AG20443 (cell line): ENCODE results near the gene SERF2.
"Not testable (repeated sequence)": the region's sequence is repeated elsewhere in the genome, so short reads cannot be mapped to it uniquely, and the experiment has no call there.

Source experiments
- DNase-seq: peaks from one replicate; pipeline ENCODE4 v3.0.0; 2012; ENCODE audit warnings: low spot score, mixed read lengths

SERF2 gene

GRCh38 chr15:43791993-43792760 lies at the start of gene SERF2:
Gene SERF2, plus strand, starts transcription at chr15:43792320. Its CDS starts 57 bp downstream, at chr15:43792377.
- DNase-seq = peak; percentile 99

DNA sequence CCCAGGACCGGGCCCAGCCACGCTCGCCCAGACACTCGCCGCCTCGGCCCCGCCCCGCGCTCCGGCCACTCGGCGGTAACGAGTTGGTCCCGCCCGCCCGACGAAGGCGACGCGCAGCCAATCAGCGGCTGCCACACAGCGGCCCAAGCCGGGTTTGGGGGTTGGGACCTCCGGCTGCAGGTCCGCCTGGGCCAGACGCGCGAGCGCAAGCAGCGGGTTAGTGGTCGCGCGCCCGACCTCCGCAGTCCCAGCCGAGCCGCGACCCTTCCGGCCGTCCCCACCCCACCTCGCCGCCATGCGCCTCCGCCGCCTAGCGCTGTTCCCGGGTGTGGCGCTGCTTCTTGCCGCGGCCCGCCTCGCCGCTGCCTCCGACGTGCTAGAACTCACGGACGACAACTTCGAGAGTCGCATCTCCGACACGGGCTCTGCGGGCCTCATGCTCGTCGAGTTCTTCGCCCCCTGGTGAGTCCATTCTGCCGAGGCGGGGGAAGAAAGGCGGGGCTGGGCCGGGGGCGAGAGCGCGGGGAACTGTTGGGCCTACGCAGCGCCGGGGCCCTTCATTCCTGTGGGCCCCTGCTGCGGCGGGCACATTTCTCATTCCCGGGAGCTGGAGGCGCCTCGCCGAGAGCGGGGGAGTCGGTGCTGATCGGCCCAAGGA lies 45.7 kb upstream of the SERF2 start, which contains the start of gene PDIA3:
PDIA3 (plus strand) TSS at position 194 of the 658 bp plus-strand sequence; CDS start at position 296, 102 bp downstream.
- peak; percentile 97 for DNase-seq

DNA sequence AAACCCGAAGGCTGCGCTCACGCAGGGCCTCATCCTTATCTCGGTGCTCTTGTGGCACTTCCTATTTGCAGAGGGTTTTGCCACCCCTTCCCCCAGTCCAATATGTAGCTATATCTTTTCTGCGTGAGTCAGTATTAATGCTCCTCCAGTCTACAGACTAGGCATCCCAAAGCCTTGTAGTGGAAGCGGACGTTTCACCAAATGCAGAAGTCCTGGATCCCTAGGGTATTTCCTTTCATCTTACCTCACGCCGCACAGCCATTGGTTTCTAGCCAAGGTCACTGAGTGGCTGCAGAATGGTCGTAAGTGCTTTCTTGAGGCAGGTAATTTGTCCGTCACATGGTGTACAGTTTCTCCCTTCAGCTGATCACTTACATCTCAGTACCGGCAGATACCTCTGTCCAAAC lies 45.2 kb upstream of the SERF2 start:
- DNase-seq = not testable (repeated sequence)

DNA sequence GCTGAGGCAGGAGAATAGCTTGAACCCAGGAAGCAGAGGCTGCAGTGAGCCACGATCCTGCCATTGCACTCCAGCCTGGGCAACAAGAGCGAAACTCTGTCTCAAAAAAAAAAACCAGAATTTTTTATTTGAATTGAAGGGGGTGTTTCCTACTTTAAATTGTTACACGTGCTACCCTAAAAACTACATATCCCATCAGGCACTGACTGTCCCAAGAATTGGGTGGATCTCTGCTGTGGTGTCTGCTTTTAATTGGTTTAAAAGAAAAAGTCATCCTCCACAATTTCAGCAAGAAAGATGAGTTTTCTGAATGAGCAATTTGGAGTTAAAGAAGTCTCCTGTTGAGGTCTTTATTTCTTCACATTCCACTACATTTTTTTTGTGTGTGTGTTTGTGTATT lies 43.7 kb upstream of the SERF2 start:
- DNase-seq = peak; percentile 51

DNA sequence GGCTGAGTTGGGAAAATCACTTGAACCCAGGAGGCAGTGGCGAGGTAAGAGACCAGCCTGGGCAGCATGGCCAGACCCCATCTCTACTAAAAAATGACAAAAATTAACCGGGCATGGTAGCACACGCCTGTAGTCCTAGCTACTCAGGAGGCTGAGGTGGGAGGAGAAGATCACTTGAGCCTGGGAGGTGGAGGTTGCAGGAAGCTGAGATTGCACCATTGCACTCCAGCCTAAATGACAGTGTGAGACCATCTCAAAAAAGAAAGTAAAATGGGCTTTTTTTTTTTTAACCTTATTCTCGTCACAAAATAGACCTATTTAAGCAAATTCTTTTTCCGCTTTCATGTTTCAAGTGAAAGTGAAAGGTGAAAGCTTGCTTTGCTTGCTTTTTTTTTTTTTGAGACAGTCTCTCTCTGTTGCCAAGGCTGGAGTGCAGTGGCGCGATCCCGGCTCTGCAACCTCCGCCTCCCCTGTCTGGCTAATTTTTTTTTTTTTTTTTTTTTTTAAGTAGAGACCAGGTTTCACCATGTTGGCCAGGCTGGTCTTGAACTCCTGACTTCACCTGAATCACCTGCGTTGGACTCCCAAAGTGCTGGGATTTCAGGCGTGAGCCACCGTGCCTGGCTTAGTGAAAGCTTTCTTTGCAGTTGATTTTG lies 42.3 kb upstream of the SERF2 start:
- DNase-seq = no peak

GRCh38 chr15:43751885-43752284 lies 40.2 kb upstream of the SERF2 start:
- DNase-seq = no peak

DNA sequence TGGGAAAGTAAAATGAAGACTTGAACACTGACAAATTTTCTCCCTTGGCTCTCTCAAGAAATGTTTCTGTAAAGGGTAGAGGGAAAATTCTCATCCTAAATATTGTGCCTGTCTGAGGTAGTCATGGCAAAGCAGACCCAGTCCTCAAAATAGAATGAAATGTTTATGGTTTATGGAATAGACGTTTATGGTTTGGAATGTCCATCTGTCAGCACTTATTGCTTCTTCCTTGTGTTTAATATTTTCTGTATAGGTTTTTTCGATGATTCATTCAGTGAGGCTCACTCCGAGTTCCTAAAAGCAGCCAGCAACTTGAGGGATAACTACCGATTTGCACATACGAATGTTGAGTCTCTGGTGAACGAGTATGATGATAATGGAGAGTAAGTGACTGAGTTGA lies 29.3 kb upstream of the SERF2 start:
- no peak for DNase-seq

DNA sequence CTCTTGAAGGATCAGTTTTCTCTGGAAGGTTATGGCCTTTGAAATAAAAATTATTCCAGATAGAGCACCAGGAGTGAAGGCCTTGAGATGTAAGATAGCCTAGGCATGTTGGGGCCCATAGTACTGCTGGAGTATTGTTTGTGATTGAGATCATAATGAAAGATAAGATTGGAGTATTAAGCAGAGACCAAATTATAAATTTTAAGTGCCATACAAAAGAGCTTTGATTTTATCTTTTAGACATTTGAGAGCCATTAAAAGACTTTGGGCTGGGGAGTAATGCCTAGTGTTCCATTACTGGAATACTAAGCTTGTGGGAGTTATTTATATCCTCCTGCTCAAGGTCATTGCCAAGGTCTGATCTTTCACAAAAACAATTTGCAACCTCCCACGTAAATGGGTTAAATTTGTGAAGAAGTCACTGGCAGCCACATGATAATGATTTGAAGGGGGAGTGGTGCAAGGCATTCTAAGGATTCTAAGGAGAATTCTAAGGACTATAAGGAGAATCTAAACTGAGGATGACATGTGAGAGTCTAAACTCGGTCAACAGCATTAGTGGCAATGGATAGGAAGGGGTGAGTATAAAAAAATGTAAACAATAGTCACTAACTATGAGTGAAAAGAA lies 28.2 kb upstream of the SERF2 start:
- DNase-seq = no peak

- DNase-seq = peak; percentile 76
These were observed 22.4 kb upstream of the SERF2 start for GRCh38 chr15:43769584-43770228.

GRCh38 chr15:43771816-43772215 lies 20.3 kb upstream of the SERF2 start:
- no peak for DNase-seq

DNA sequence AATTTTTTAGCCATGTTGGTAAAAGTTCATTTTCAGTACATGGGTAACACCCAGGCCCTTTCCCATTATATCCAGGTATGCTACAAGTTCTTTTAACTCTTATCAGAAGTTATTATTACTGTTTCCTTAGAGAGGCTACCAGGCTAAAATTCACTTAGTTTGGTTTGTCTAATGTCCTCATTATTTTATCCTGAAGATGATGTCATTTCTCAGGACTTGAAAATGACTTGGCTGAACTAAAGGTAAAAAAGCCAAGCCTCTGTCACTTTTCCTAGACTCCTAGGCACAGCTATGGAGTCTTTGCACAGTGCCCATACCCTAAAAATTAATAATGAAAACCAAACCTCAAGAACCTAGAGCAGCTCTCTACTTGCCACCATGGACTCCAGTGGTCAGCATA lies 19.5 kb upstream of the SERF2 start:
- no peak for DNase-seq

DNA sequence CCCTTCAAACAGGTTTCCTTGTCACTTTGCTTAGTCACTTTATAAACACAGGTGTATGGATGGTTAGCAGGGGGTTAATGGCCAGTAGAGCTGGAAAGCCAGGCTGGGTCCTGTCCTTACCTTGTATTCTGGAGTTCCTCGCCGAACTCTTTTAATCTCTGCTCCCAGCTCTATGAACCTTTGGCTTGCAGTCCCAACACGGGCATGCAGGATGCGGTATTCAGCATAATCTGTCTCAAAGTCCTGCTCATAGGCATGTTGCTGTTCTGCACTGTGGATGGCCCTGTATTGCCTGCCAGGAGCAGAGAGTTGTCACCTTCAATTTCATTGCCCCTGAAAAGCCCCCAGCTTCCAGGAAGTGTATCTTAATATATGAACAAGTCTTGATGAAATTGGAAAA lies 18.1 kb upstream of the SERF2 start:
- no peak for DNase-seq

DNA sequence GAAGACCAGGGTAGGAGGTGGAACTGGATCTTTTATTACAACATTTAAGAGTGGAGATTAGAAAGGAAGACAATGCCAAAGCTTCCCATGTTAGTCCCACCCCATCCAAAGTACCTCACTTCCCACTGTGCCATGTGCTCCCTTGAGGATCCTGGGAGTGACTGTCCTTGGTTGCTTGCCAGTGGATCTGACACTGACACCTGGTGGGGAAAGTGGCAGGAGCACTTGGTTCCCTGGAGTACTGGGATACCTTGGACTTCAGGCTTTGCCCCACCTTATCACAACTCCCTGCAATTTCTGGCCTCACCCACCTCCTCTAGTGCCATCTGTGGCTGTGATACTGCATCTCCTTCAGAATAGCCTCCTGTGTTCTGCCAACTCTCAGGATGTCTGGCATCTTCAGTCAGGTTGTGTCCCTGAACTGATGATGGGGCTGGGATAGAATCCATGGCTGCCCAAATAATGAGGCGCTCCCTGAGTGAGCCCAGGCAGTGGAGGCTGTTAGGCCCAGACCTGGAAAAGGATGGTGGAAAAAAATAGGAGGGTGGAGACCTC lies 16.6 kb upstream of the SERF2 start:
- DNase-seq = peak; percentile 24

DNA sequence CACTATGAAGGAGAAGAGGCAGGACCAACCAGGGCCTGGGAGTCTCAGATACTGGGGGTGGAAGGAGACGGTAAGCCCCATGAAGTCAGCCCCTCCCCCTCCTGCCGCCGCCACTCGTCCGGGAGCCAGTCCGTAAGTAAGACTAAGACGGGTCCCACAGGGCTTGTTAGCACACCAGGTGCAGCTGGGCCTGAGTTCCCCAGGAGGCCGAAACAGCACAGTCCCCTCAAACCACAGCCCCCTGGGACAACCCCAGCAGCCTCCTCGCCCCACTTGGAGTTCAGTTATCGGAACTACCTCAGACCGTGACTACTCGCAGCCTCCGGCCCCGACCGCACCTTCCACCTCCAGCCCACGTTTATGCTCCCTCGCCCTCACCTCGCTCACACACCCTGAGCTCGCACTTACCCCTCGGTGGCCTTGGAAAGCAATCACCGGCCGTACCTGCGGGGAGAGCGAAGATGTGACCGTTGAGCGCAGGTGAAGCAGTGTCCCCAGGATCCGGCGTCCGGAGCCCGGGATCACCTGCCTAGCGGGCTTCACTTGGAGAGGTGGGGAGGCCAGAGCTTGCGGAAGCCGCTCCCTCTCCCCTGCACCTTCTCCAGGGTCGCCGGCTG lies 15.9 kb upstream of the SERF2 start:
- DNase-seq = no peak

DNA sequence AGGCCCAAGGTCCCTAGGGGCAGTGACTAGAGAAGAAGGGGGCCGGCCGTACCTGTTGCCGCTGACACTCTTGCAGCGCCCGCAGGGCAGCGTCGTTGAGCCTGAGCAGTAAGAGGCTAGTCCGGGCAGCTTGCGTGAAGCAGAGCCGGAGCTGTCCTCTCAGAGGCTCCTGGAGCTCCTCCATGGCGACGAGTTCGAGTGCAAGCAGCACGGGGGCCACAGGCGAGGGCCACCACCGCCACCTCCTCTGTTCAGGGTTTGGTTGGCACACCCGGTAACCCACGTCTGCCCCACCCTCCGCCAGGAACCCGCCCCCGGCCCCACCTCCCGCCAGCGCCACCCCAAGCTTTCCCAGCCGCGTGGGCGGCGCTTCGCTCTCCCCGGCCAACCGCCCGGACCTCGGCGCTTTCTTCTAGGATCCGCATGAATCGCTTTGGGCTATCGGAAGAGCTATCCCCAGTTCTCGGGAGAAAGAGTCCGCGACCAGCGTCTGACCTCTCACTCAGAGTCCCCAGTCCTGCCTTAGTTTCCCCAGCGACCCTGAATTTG lies 15.3 kb upstream of the SERF2 start, which contains the start of gene ELL3:
ELL3 (minus strand) TSS at position 249 of the 549 bp plus-strand sequence; CDS start at position 184, 65 bp downstream.
- DNase-seq = peak; percentile 86

DNA sequence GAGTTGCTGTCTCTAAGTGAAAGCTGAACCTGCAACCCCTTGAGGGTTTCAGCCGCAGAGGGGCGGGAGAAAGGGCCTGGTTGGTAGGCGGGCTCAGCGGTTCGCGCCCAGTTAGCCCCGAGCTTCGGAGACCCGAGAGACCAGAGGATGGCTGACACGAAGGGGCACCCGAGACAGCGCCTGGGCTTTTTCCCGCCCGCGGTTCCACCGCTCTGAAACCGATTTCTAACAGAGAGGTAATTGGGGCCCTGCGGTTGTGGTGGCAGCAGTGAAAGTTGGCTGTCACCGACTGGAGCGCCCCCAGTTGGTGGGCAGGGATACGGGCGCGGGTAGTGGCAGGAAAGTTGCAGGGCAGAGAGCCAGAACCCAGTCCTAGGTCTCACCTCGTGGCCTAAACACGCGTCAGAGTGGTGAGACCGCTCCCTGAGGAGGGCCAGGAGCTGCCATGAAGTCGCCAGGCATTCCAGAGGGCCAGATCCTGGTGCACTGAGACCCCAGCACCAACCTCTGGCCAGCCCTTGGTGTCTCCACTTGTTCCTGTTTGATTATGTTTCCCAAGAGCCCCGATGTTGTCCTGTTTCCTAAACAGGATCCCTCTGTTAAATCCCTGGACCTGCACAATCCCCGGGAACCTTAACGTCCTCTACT lies 14.7 kb upstream of the SERF2 start:
- peak; percentile 77 for DNase-seq

DNA sequence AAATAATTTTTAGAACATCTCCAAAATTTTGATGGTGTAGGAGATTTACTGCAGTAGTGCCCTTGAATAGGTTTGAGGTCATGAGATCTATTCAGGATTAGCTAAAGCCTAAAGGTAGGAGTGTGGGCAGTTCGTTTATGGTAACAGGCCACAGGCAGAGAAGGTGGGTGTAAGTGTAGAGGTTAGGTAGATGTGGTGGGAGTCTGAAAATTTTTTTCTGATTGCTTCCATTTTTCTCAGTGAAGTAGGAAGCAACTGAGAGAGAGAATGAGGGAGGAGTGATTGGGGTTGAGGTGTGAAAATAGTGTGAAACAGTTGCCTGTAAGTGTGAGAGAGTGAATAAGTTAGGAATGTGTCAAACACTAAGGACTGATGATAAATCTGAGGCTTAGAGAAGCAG lies 13.1 kb upstream of the SERF2 start:
- DNase-seq = no peak

- no peak for DNase-seq
These were observed 2.7 kb upstream of the SERF2 start for GRCh38 chr15:43789409-43789808.

DNA sequence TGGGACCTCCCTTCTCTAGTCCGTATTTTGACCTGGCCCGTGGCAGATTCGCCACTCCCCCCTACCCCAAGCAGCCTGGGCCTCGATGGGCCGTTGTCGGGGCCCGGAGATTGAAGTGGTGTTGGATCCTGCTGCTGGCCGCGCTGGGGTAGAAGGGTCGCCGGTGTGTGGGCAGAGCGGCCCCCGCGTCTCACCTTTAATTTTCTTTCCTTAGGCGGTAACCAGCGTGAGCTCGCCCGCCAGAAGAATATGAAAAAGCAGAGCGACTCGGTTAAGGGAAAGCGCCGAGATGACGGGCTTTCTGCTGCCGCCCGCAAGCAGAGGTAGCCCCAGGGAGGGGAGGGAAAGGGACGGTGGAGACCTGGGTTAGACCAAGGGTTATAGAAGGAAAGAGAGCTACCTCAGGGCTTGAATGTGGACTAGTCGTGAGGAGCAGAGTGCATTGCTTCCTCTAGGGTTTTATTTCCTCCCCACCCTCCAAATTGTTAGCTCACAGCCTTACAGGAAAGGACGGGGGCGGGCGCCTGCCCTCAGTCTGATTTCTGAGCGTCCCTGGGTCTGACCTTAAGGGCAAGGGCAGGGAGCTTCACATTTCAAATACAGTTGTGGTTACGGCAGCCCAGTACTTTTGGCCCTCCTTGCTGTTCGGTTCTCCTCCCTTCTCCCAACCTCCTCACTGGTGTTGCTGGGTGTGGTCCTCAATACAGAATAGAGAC lies 799 bp downstream of the SERF2 start:
- DNase-seq = peak; percentile 51

DNA sequence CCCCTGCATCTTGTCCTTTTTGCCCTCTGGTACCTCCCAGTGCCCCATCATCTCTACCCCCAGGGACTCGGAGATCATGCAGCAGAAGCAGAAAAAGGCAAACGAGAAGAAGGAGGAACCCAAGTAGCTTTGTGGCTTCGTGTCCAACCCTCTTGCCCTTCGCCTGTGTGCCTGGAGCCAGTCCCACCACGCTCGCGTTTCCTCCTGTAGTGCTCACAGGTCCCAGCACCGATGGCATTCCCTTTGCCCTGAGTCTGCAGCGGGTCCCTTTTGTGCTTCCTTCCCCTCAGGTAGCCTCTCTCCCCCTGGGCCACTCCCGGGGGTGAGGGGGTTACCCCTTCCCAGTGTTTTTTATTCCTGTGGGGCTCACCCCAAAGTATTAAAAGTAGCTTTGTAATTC lies 1.5 kb downstream of the SERF2 start:
- DNase-seq = no peak
